Stimulated activated CD8-positive, alpha-beta memory T cell treated with anti-CD3 and anti-CD28 coated beads, Interleukin-4, amount 100 ng/mL, for 4 hours (primary cell): ENCODE data around the gene CCND1.
"Not testable (repeated sequence)": the region's sequence is repeated elsewhere in the genome, so short reads cannot be mapped to it uniquely, and the experiment has no call there.

ENCODE experiments used
- DNase-seq, 2 donors: peaks; one replicate each; pipeline ENCODE4 v3.0.0-alpha.2; 2020; ENCODE audit warnings: low read depth in 2 of 2, low spot score in 1 of 2

CCND1 gene

GRCh38 chr11:69617682-69618081 lies 23.3 kb upstream of the CCND1 start:
- DNase-seq, result no peak

- DNase-seq, result no peak
These were observed 22.7 kb upstream of the CCND1 start for GRCh38 chr11:69618237-69618636.

GRCh38 chr11:69620683-69621290 lies 20.2 kb upstream of the CCND1 start:
- no peak for DNase-seq

- DNase-seq, result not testable (repeated sequence)
These were observed 18.8 kb upstream of the CCND1 start for GRCh38 chr11:69622097-69622681.

- DNase-seq, result no peak
These were observed 16.7 kb upstream of the CCND1 start for GRCh38 chr11:69624293-69624692.

- no peak for DNase-seq
These were observed 15.5 kb upstream of the CCND1 start for GRCh38 chr11:69625476-69625875.

GRCh38 chr11:69627551-69627950 lies 13.4 kb upstream of the CCND1 start:
- no peak for DNase-seq

- no peak for DNase-seq
These were observed 10.9 kb upstream of the CCND1 start for GRCh38 chr11:69630017-69630416.

GRCh38 chr11:69630424-69630823 lies 10.5 kb upstream of the CCND1 start:
- DNase-seq, result no peak

- DNase-seq, result no peak
These were observed 8.1 kb upstream of the CCND1 start for GRCh38 chr11:69632900-69633299.

- DNase-seq, result no peak
These were observed 6.9 kb upstream of the CCND1 start for GRCh38 chr11:69634069-69634468.

GRCh38 chr11:69634590-69634989 lies 6.4 kb upstream of the CCND1 start:
- no peak for DNase-seq

- no peak for DNase-seq
These were observed 5.8 kb upstream of the CCND1 start for GRCh38 chr11:69635195-69635594.

GRCh38 chr11:69635804-69636511 lies 5.0 kb upstream of the CCND1 start:
- no peak for DNase-seq

- no peak for DNase-seq
These were observed 4.3 kb upstream of the CCND1 start for GRCh38 chr11:69636512-69637197.

GRCh38 chr11:69637198-69637940 lies 3.6 kb upstream of the CCND1 start:
- no peak for DNase-seq

GRCh38 chr11:69637941-69638871 lies 2.8 kb upstream of the CCND1 start:
- no peak for DNase-seq

GRCh38 chr11:69638941-69639681 lies 1.8 kb upstream of the CCND1 start:
- no peak for DNase-seq

GRCh38 chr11:69639831-69640230 lies 1.1 kb upstream of the CCND1 start:
- no peak for DNase-seq
